HCT116 (cell line): ENCODE measurements around the gene COL18A1. TPM values are rescaled to one million over a fixed set of nuclear protein-coding genes. Genes with fewer than 3 reads are reported as not detected.

Source experiments
- ATAC-seq: fragments of 200-7000 bp; cut with Tn5 transposase; 2 replicates; pipeline ENCODE4 v1.9.1; 2020; ENCODE audit warnings: mild to moderate bottlenecking, moderate library complexity
- BruUV-seq: library from RNA; stranded (reverse); fragments of 400-500 nt; replicated peaks from 2 replicates; lab custom pipeline; 2021; lab: Mats Ljungman, UMichigan
- CTCF ChIA-PET: fragments of 300-600 bp; sonication (Branson Sonifier 250); formaldehyde crosslinking; loops from one replicate; lab custom pipeline; 2021; ENCODE audit warnings: antibody characterized with exemption; lab: Charles Lee
- POLR2A ChIA-PET: fragments of 300-600, 350-600 bp; sonication (Branson Sonifier 250); formaldehyde crosslinking; loops from one replicate; lab custom pipeline; 2021; ENCODE audit warnings: antibody characterized with exemption; lab: Charles Lee
- RAD21 ChIA-PET, 2 experiments: fragments of 300-600 bp; sonication (Branson Sonifier 250); formaldehyde crosslinking; loops; one replicate each; lab custom pipeline; 2023; ENCODE audit warnings: low total read pairs in 2 of 2; ENCODE audit not compliant: uncharacterized antibody in 2 of 2, unreplicated experiment in 2 of 2, low non-redundant PET in 1 of 2; lab: Charles Lee
- DNase-seq: peaks from one replicate; pipeline ENCODE4 v3.0.0-alpha.2; 2010; ENCODE audit warnings: low read depth, low spot score
- H2AFZ ChIP-seq: fragments of 200-600 bp; shearing (Covaris generic), sonication (generic); 2 replicates; pipeline ENCODE4 v1.6.1; 2017; ENCODE audit warnings: low read depth, mixed run types, mixed read lengths, antibody characterized with exemption, low read length; ENCODE audit not compliant: poor library complexity, severe bottlenecking
- H3K27ac ChIP-seq: 2 replicates; pipeline ENCODE4 v1.5.1; 2012; ENCODE audit warnings: low read depth, low read length
- H3K27me3 ChIP-seq: fragments of 200-600 bp; sonication (generic); 2 replicates; pipeline ENCODE4 v1.6.1; 2016; ENCODE audit warnings: mixed run types, low read length, mixed read lengths; ENCODE audit not compliant: insufficient read depth
- H3K36me3 ChIP-seq, 2 experiments: fragments of 200-500 bp in 1 of 2; fragments of 200-600 bp in 1 of 2; sonication (Bioruptor generic) in 1 of 2; sonication (generic) in 1 of 2; 2 replicates each; pipeline versions ENCODE4 v1.5.1 to v1.6.1; 2014 to 2016; ENCODE audit warnings: low read length in 2 of 2, inconsistent platforms in 1 of 2, mixed read lengths in 1 of 2, mixed run types in 1 of 2; ENCODE audit not compliant: insufficient read depth in 2 of 2, control insufficient read depth in 1 of 2
- H3K4me1 ChIP-seq, 2 experiments: fragments of 200-600 bp in 1 of 2; sonication (generic) in 1 of 2; 2 replicates each; pipeline versions ENCODE4 v1.5.1 to v1.6.1; 2012 to 2017; ENCODE audit warnings: low read length in 2 of 2, inconsistent platforms in 1 of 2, mild to moderate bottlenecking in 1 of 2, mixed read lengths in 1 of 2, mixed run types in 1 of 2, moderate library complexity in 1 of 2; ENCODE audit not compliant: insufficient read depth in 2 of 2, control insufficient read depth in 1 of 2
- H3K4me2 ChIP-seq: fragments of 200-600 bp; sonication (generic); 2 replicates; pipeline ENCODE4 v1.6.1; 2017; ENCODE audit warnings: mixed run types, low read length, mixed read lengths
- H3K4me3 ChIP-seq, 2 experiments: fragments of 200-600 bp in 1 of 2; sonication (generic) in 1 of 2; replicated peaks in 1 of 2; 2 replicates each; pipeline ENCODE4 v1.5.1; 2011 to 2016; ENCODE audit warnings: low read length in 2 of 2, control low read depth in 1 of 2, low read depth in 1 of 2, mild to moderate bottlenecking in 1 of 2, mixed read lengths in 1 of 2, mixed run types in 1 of 2
- H3K79me2 ChIP-seq: fragments of 200-600 bp; sonication (generic); 2 replicates; pipeline ENCODE4 v1.6.1; 2017; ENCODE audit warnings: mild to moderate bottlenecking, mixed run types, low read length, moderate library complexity, mixed read lengths; ENCODE audit not compliant: insufficient read depth
- H3K9ac ChIP-seq: fragments of 200-600 bp; sonication (generic); 2 replicates; pipeline ENCODE4 v1.6.1; 2016; ENCODE audit warnings: low read length, mixed read lengths
- H3K9me2 ChIP-seq: fragments of 200-600 bp; sonication (generic), shearing (Covaris generic); 2 replicates; pipeline ENCODE4 v1.6.1; 2017; ENCODE audit warnings: mixed run types, mild to moderate bottlenecking, moderate library complexity; ENCODE audit not compliant: insufficient read depth
- H3K9me3 ChIP-seq, 2 experiments: fragments of 200-500 bp in 1 of 2; fragments of 200-600 bp in 1 of 2; sonication (Bioruptor generic) in 1 of 2; sonication (generic) in 1 of 2; 2 replicates each; pipeline ENCODE4 v1.6.1; 2014 to 2017; ENCODE audit warnings: low read length in 2 of 2, mixed read lengths in 2 of 2, inconsistent platforms in 1 of 2, low read depth in 1 of 2, mild to moderate bottlenecking in 1 of 2, mixed run types in 1 of 2, moderate library complexity in 1 of 2; ENCODE audit not compliant: control insufficient read depth in 1 of 2, insufficient read depth in 1 of 2
- H4K20me1 ChIP-seq: fragments of 200-600 bp; sonication (generic), shearing (Covaris generic); 2 replicates; pipeline ENCODE4 v1.6.1; 2017; ENCODE audit warnings: mixed run types, mild to moderate bottlenecking, moderate library complexity; ENCODE audit not compliant: insufficient read depth
- ATF3 ChIP-seq: IDR thresholded peaks from 2 replicates; pipeline ENCODE4 v1.6.1; 2012
- CEBPB ChIP-seq: IDR thresholded peaks from 2 replicates; pipeline ENCODE4 v1.6.1; 2012; ENCODE audit warnings: low read depth
- ELF1 ChIP-seq: IDR thresholded peaks from 2 replicates; pipeline ENCODE4 v1.6.1; 2012; ENCODE audit warnings: low read depth, borderline replicate concordance
- MAX ChIP-seq: IDR thresholded peaks from 2 replicates; pipeline ENCODE4 v1.6.1; 2012
- POLR2AphosphoS5 ChIP-seq: IDR thresholded peaks from 2 replicates; pipeline ENCODE4 v1.6.1; 2011; ENCODE audit warnings: mild to moderate bottlenecking, low read depth, low read length, moderate library complexity
- TCF7L2 ChIP-seq: IDR thresholded peaks from 2 replicates; pipeline ENCODE4 v1.7.0; 2011; ENCODE audit warnings: borderline replicate concordance, inconsistent platforms; ENCODE audit not compliant: insufficient read depth, insufficient read length; ENCODE audit errors: extremely low read depth
- YY1 ChIP-seq: IDR thresholded peaks from 2 replicates; pipeline ENCODE4 v1.6.1; 2011; ENCODE audit warnings: low read length, low read depth, moderate library complexity, mild to moderate bottlenecking; ENCODE audit not compliant: insufficient replicate concordance; ENCODE audit errors: extremely low read depth
- ZBTB33 ChIP-seq: IDR thresholded peaks from 2 replicates; pipeline ENCODE4 v1.6.1; 2011; ENCODE audit warnings: mild to moderate bottlenecking, low read length, moderate library complexity; ENCODE audit not compliant: insufficient replicate concordance; ENCODE audit errors: extremely low read depth
- ZFX ChIP-seq: fragments of 450-650 bp; IDR thresholded peaks from 2 replicates; pipeline ENCODE4 v1.6.1; 2017
- intact Hi-C: fragments of 100-400 bp; cut with micrococcal nuclease; formaldehyde crosslinking; loops from 2 replicates; pipeline ENCODE4 v1.10.0; 2022
- total RNA-seq: library from RNA; stranded (reverse); gene quantifications from one replicate; pipeline ENCODE4 v1.2.1, GENCODE V29; 2021; ENCODE audit not compliant: unreplicated experiment

Gene COL18A1
- total RNA-seq, 1 experiment from 2014 or later = 59.5 TPM

GRCh38 chr21:45535341-45536081 is 130.5 kb downstream of the COL18A1 start:
- ChIA-PET RAD21 (no interaction called here), POLR2A (no interaction called here), CTCF (no interaction called here)
- peaks cover 9 to 41% of the 10 kb centered on the region in 2 experiments; a peak in 2 of 4 replicates for H3K36me3 ChIP-seq
- no TSS peak for BruUV-seq
- TF ChIP-seq YY1 (no peak), ELF1 (no peak), MAX (no peak), ZFX (no peak), TCF7L2 (no peak), ATF3 (no peak), POLR2AphosphoS5 (no peak), ZBTB33 (no peak), CEBPB (no peak)
- intact Hi-C loops = no loop called here
- no peaks in the 10 kb centered on the region for H3K27me3 ChIP-seq
- ATAC-seq = no peak
- H3K27ac ChIP-seq = no peak overlapping the region
- H3K4me1 ChIP-seq = no peaks in the 10 kb centered on the region; a peak in 1 of 4 replicates
- H3K79me2 ChIP-seq = peaks cover 76% of the 10 kb centered on the region
- DNase-seq = no peak
- H3K9me3 ChIP-seq = no peaks in the 10 kb centered on the region
- no peaks in the 10 kb centered on the region for H4K20me1 ChIP-seq
- no peak overlapping the region for H2AFZ ChIP-seq
- H3K9me2 ChIP-seq = no peaks in the 10 kb centered on the region
- H3K9ac ChIP-seq = no peak overlapping the region
- no peak overlapping the region for H3K4me3 ChIP-seq
- no peak overlapping the region for H3K4me2 ChIP-seq
